Right atrium auricular region (tissue), 2 donors: ENCODE data around the gene KCNQ1. TPM values are rescaled to one million over a fixed set of nuclear protein-coding genes. Genes with fewer than 3 reads are reported as not detected.

Experiments
- DNase-seq: peaks from one replicate; pipeline ENCODE4 v3.0.0-alpha.2; 2019; ENCODE audit warnings: low spot score
- H3K27ac ChIP-seq, 2 donors: fragments of 200-600 bp; sonication (generic); 1 replicate in 1 of 2; 2 replicates in 1 of 2; pipeline ENCODE4 v1.5.1; 2016 to 2019
- H3K27me3 ChIP-seq, 2 donors: fragments of 200-600 bp; sonication (generic); one replicate each; pipeline versions ENCODE4 v1.5.1 to v1.6.0; 2017 to 2019
- H3K36me3 ChIP-seq: fragments of 200-600 bp; sonication (generic); one replicate; pipeline ENCODE4 v1.5.1; 2016
- H3K4me1 ChIP-seq, 2 donors: fragments of 200-600 bp; sonication (generic); one replicate each; pipeline versions ENCODE4 v1.5.1 to v1.6.0; 2017 to 2019
- H3K4me3 ChIP-seq, 2 donors: fragments of 200-600 bp; sonication (generic); 1 replicate in 1 of 2; 2 replicates in 1 of 2; pipeline ENCODE4 v1.5.1; 2017 to 2019; ENCODE audit warnings: mild to moderate bottlenecking in 1 of 2, moderate library complexity in 1 of 2
- H3K9me3 ChIP-seq, 2 donors: fragments of 200-600 bp; sonication (generic); one replicate each; pipeline ENCODE4 v1.5.1; 2019
- CTCF ChIP-seq, 2 donors: fragments of 200-600 bp; sonication (generic); IDR thresholded peaks; one replicate each; pipeline ENCODE4 v1.5.1; 2019; ENCODE audit warnings: antibody characterized with exemption in 2 of 2
- total RNA-seq, 2 donors: library from RNA; depleted of rRNA; stranded (reverse); fragments of >200 nt; gene quantifications; one replicate each; pipeline ENCODE4 v1.1.0, GENCODE V29; 2016

Gene KCNQ1
- total RNA-seq, 2 donors from 2014 or later, result 12.7 to 25.1 TPM

GRCh38 chr11:2741006-2741376, 296.2 kb downstream of the KCNQ1 start:
- no peak for TF ChIP-seq CTCF (IDR thresholded peaks at IDR 0.05)
- Histone ChIP-seq H3K27me3 (no peaks in the 10 kb centered on the region), H3K4me3 (no peak overlapping the region), H3K4me1 (peaks cover 0 to 14% of the 10 kb centered on the region in 2 donors), H3K36me3 (no peaks in the 10 kb centered on the region), H3K9me3 (no peaks in the 10 kb centered on the region), H3K27ac (no peak overlapping the region)
- no peak for DNase-seq

GRCh38 chr11:2741377-2742131, 296.7 kb downstream of the KCNQ1 start:
- Histone ChIP-seq H3K36me3 (no peaks in the 10 kb centered on the region), H3K4me3 (no peak overlapping the region), H3K27me3 (no peaks in the 10 kb centered on the region), H3K9me3 (no peaks in the 10 kb centered on the region), H3K27ac (no peak overlapping the region), H3K4me1 (peaks cover 0 to 14% of the 10 kb centered on the region in 2 donors)
- no peak for TF ChIP-seq CTCF (IDR thresholded peaks at IDR 0.05)
- no peak for DNase-seq

GRCh38 chr11:2742201-2742600, 297.4 kb downstream of the KCNQ1 start:
- H3K4me1 ChIP-seq, result peaks cover 0 to 14% of the 10 kb centered on the region in 2 donors
- no peak overlapping the region for H3K27ac ChIP-seq
- TF ChIP-seq CTCF (IDR thresholded peaks at IDR 0.05), result no peak
- H3K27me3 ChIP-seq, result no peaks in the 10 kb centered on the region
- no peaks in the 10 kb centered on the region for H3K36me3 ChIP-seq
- no peak overlapping the region for H3K4me3 ChIP-seq
- DNase-seq, result no peak
- H3K9me3 ChIP-seq, result no peaks in the 10 kb centered on the region

GRCh38 chr11:2742611-2743426, 298.0 kb downstream of the KCNQ1 start:
- TF ChIP-seq CTCF (IDR thresholded peaks at IDR 0.05), result no peak
- H3K36me3 ChIP-seq, result no peaks in the 10 kb centered on the region
- peaks cover 0 to 12% of the 10 kb centered on the region in 2 donors for H3K4me1 ChIP-seq
- no peak for DNase-seq
- H3K27ac ChIP-seq, result no peak overlapping the region
- no peaks in the 10 kb centered on the region for H3K27me3 ChIP-seq
- no peak overlapping the region for H3K4me3 ChIP-seq
- H3K9me3 ChIP-seq, result no peaks in the 10 kb centered on the region

- Histone ChIP-seq H3K4me1 (peaks cover 0 to 9% of the 10 kb centered on the region in 2 donors), H3K36me3 (no peaks in the 10 kb centered on the region), H3K4me3 (no peak overlapping the region), H3K27me3 (no peaks in the 10 kb centered on the region), H3K9me3 (no peaks in the 10 kb centered on the region), H3K27ac (no peak overlapping the region)
- no peak for TF ChIP-seq CTCF (IDR thresholded peaks at IDR 0.05)
- no peak for DNase-seq
These were observed 298.8 kb downstream of the KCNQ1 start for GRCh38 chr11:2743427-2744110.
